Measurements from ENCODE around the gene ANKRD65. TPM values are rescaled to one million over a fixed set of nuclear protein-coding genes. Genes with fewer than 3 reads are reported as not detected.

Gene ANKRD65
- total and polyA plus RNA-seq, 2 donors (not counting 3 experiments of a cell fraction or from before 2014, with no cell fraction given), result 0.15 to 0.38 TPM

DNA sequence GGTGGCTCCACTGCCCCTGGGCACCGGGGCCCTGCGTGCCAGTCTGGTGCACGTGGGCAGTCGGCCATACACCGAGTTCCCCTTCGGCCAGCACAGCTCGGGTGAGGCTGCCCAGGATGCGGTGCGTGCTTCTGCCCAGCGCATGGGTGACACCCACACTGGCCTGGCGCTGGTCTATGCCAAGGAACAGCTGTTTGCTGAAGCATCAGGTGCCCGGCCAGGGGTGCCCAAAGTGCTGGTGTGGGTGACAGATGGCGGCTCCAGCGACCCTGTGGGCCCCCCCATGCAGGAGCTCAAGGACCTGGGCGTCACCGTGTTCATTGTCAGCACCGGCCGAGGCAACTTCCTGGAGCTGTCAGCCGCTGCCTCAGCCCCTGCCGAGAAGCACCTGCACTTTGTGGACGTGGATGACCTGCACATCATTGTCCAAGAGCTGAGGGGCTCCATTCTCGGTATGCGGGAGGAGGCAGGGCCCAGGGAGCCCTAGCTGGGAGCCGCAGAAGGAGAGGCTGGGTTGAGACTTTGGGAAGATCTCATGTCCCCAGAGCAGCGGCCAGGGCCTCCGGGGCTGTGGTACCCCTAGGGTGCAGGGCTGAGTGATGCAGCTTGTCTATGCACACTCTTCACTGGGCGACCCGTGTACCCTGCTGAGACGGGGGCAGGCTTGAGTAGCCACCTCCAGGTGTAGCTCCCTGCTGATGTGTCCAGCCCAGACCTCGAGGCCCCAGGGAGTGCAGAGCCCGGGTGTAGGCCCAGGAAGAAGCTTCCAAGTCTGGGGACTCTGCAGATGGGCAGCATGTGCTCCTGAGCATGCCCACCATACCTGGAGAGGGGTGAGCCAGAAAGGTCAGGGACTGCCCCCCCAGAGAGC is 16.2 kb upstream of the ANKRD65 start:
- Histone ChIP-seq H3K9ac (replicated peaks; ENCODE audit: extremely low read depth, insufficient read depth, low read length) (no peak overlapping the region), H3K9me3 (replicated peaks; ENCODE audit: control insufficient read depth, insufficient read depth, low read length) (no peaks in the 10 kb centered on the region), H3K4me2 (ENCODE audit: insufficient read depth, low read length) (no peak overlapping the region), H3K9me1 (replicated peaks; ENCODE audit: control insufficient read depth, extremely low read depth, insufficient read depth, low read length) (no peaks in the 10 kb centered on the region), H3K27me3 (ENCODE audit: control insufficient read depth in 2 of 2, insufficient read depth in 2 of 2, low read length in 2 of 2) (no peaks in the 10 kb centered on the region), H3K36me3 (ENCODE audit: control insufficient read depth in 2 of 2, extremely low read depth in 1 of 2, insufficient read depth in 2 of 2, low read length in 2 of 2) (no peaks in the 10 kb centered on the region), H4K20me1 (replicated peaks; ENCODE audit: control insufficient read depth, extremely low read depth, insufficient read depth, low read length) (no peaks in the 10 kb centered on the region), H3K27ac (ENCODE audit: insufficient read depth, low read depth, low read length) (no peak overlapping the region), H3K79me2 (ENCODE audit: control insufficient read depth, insufficient read depth, low read length) (no peaks in the 10 kb centered on the region), H3K4me1 (ENCODE audit: control insufficient read depth, extremely low read depth, insufficient read depth, low read length) (peaks cover 13% of the 10 kb centered on the region), H2AFZ (ENCODE audit: low read depth, low read length) (no peak overlapping the region), H3K4me3 (replicated peaks in 1 of 3; ENCODE audit: insufficient read depth in 1 of 3, low read depth in 1 of 3, low read length in 3 of 3) (no peak overlapping the region)
- no peak for TF ChIP-seq FOS (IDR thresholded peaks at IDR 0.05; ENCODE audit: borderline replicate concordance, insufficient read depth, low read length)
- no peak for TF ChIP-seq POLR2A (IDR thresholded peaks at IDR 0.05; ENCODE audit: low read depth, low read length)
- TF ChIP-seq EZH2 (IDR thresholded peaks at IDR 0.05; ENCODE audit: borderline replicate concordance, low read depth, low read length, severe bottlenecking), result no peak
- no peak for TF ChIP-seq MYC (IDR thresholded peaks at IDR 0.05; ENCODE audit: low read depth, low read length)
- TF ChIP-seq POLR2AphosphoS5 (IDR thresholded peaks at IDR 0.05; ENCODE audit: insufficient read depth, low read depth, low read length), result no peak
- TF ChIP-seq JUN (IDR thresholded peaks at IDR 0.05; ENCODE audit: borderline replicate concordance, insufficient read depth, insufficient read length, low read depth), result no peak
- TF ChIP-seq, protein P1, sequence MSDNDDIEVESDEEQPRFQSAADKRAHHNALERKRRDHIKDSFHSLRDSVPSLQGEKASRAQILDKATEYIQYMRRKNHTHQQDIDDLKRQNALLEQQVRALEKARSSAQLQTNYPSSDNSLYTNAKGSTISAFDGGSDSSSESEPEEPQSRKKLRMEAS (IDR thresholded peaks at IDR 0.05; ENCODE audit: insufficient read depth, insufficient read length), result no peak
- TF ChIP-seq, protein P2, sequence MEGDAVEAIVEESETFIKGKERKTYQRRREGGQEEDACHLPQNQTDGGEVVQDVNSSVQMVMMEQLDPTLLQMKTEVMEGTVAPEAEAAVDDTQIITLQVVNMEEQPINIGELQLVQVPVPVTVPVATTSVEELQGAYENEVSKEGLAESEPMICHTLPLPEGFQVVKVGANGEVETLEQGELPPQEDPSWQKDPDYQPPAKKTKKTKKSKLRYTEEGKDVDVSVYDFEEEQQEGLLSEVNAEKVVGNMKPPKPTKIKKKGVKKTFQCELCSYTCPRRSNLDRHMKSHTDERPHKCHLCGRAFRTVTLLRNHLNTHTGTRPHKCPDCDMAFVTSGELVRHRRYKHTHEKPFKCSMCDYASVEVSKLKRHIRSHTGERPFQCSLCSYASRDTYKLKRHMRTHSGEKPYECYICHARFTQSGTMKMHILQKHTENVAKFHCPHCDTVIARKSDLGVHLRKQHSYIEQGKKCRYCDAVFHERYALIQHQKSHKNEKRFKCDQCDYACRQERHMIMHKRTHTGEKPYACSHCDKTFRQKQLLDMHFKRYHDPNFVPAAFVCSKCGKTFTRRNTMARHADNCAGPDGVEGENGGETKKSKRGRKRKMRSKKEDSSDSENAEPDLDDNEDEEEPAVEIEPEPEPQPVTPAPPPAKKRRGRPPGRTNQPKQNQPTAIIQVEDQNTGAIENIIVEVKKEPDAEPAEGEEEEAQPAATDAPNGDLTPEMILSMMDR (IDR thresholded peaks at IDR 0.05; ENCODE audit: extremely low read depth in 1 of 2, insufficient read depth in 1 of 2, low read depth in 1 of 2, low read length in 2 of 2), result no peak
- TF ChIP-seq GATA2 (IDR thresholded peaks at IDR 0.05; ENCODE audit: insufficient read depth, insufficient read length, low read depth, low read length), result no peak
- DNase-seq (ENCODE audit: low read depth, low spot score), result no peak
- CTCF ChIA-PET, result interaction anchor here (0.7 to 1.6 kb wide), 3 partner anchors 10 to 35 kb away, joined by 3 to 7 read pairs (median 4); no protein-coding TSS in a partner anchor
- dilution Hi-C loops (cut with MboI; ENCODE audit: extremely low pct_ligation_motif_present, low sequenced_read_pairs) (no loop called here), intact Hi-C loops (cut with micrococcal nuclease) (no loop called here)
- POLR2A ChIA-PET, result no interaction called here
- FAIRE-seq, result no peak
- no TSS peak for BruUV-seq (replicated peaks)
